ENCODE measurements around the gene ELMO2.

The ELMO2 gene

DNA sequence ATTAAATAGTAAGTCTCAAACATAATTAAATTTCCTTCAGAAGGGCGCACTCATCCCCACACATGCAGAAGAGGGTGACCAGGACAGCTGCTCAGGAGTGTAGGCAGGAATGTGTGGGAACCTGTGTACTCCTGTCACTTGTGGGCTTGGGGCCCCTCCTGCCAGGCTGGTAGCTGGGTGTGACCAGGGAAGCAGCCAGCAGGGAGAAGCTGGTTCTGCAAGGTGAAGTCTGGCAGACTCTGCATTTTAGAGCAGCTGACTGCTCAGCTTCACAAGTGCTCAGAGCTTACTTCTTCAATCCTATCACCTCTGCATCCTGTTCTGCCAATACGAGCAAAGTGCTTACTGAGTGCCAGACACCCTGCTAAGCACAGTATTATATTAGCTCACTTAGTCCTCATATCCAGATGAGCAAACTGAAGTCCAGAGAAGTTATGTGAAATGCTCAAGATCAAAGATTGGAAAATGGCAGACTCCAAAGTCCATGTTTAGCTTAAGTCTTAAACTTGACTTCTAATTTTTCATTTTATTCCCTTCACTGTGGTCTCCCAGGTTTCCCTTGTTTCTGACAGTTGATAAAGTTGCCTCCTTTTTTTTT lies 27.9 kb downstream of the ELMO2 start:
- H3K36me3 Mint-ChIP-seq (ENCODE audit: low read depth) = peaks cover 62% of the 10 kb centered on the region
- H3K27me3 Mint-ChIP-seq (ENCODE audit: low read depth) = no peaks in the 10 kb centered on the region
- no peaks in the 10 kb centered on the region for H3K9me3 Mint-ChIP-seq

DNA sequence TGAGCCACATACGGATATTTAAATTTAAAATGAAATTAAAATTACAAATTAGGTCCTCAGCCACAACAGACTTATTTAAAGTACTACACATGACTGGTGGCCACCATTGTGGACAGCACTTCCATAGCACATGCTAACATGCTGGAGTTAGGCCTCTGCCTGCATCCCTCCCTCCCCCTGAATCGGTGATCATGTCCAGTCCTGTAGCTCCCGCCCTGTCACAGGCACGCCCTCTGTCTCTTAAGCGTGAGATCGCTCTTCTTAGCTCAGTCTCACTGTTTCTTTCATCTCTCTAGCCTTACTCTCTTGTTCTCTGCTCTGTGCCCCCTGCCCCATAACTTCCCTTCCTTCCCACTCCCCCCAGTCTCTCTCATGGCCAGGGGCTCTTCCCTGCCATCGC lies 28.9 kb downstream of the ELMO2 start:
- Mint-ChIP-seq H3K4me1 (no peaks in the 10 kb centered on the region), H3K27me3 (ENCODE audit: low read depth) (no peaks in the 10 kb centered on the region), H3K36me3 (ENCODE audit: low read depth) (peaks cover 66% of the 10 kb centered on the region), H3K9me3 (no peaks in the 10 kb centered on the region), H3K27ac (no peak overlapping the region), H3K4me3 (no peak overlapping the region)
- TF ChIP-seq, protein P1, sequence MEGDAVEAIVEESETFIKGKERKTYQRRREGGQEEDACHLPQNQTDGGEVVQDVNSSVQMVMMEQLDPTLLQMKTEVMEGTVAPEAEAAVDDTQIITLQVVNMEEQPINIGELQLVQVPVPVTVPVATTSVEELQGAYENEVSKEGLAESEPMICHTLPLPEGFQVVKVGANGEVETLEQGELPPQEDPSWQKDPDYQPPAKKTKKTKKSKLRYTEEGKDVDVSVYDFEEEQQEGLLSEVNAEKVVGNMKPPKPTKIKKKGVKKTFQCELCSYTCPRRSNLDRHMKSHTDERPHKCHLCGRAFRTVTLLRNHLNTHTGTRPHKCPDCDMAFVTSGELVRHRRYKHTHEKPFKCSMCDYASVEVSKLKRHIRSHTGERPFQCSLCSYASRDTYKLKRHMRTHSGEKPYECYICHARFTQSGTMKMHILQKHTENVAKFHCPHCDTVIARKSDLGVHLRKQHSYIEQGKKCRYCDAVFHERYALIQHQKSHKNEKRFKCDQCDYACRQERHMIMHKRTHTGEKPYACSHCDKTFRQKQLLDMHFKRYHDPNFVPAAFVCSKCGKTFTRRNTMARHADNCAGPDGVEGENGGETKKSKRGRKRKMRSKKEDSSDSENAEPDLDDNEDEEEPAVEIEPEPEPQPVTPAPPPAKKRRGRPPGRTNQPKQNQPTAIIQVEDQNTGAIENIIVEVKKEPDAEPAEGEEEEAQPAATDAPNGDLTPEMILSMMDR (IDR thresholded peaks at IDR 0.05; ENCODE audit: unreplicated experiment in 3 of 3) = no peak

More for the DNA sequence above, 27.9 kb downstream of the ELMO2 start:
- TF ChIP-seq, protein P1 (IDR thresholded peaks at IDR 0.05; ENCODE audit: unreplicated experiment in 3 of 3) = no peak
- no peak overlapping the region for H3K4me3 Mint-ChIP-seq
- H3K4me1 Mint-ChIP-seq = no peaks in the 10 kb centered on the region
- H3K27ac Mint-ChIP-seq = no peak overlapping the region

DNA sequence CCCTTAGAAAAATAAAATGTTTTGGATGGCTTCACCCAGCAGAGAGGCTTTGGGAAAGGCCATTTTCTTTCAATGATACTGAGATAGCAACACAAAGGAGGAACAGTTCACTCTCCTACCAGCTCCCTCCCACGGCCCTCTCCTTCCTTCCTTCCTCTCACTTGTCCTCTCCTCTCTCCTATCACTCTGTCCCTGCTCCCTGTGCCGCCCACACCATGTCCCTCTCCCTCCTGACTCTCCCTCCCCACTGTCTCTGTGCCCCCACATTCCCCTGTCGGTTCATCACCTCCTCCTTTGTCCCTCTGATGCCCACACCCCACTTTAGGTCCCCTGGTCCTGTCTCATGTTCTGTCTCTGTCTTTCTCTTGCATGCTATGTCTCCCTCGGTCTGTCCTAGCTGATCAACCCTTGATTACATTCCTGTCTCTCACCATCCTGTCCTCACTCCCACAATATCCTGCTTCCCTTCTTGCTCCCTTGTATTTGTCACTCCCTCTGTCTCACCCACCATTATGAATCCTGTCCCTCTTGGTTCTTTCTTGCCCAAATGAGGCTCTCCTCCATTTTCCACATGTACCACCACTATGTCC lies 30.1 kb downstream of the ELMO2 start:
- Mint-ChIP-seq H3K4me1 (no peaks in the 10 kb centered on the region), H3K27me3 (ENCODE audit: low read depth) (no peaks in the 10 kb centered on the region), H3K4me3 (no peak overlapping the region), H3K36me3 (ENCODE audit: low read depth) (peaks cover 69% of the 10 kb centered on the region), H3K27ac (peak overlapping the region in 2 of 3 experiments; percentile 34 to 41), H3K9me3 (no peaks in the 10 kb centered on the region)
- TF ChIP-seq, protein P1 (IDR thresholded peaks at IDR 0.05; ENCODE audit: unreplicated experiment in 3 of 3) = no peak

DNA sequence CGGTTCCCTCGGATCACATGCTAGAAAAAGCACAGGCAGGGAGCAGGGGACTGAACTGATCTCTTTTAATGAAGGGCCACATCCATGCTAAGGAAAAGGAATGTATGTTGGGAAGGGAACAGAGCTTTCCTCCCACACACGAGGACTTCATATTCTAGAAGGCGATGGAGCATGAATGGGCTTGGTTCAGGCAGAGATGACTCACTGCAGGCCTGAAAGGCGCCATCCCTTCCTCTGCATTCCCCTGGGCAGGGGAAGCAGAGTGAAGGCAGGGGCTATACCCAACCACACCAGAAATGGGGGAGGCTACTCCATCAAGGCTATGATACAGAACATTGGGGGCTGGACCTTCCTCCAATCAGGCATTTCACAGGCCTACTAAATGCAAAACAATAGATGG lies 30.6 kb downstream of the ELMO2 start:
- Mint-ChIP-seq H3K4me1 (no peaks in the 10 kb centered on the region), H3K36me3 (ENCODE audit: low read depth) (peaks cover 71% of the 10 kb centered on the region), H3K9me3 (no peaks in the 10 kb centered on the region), H3K27me3 (ENCODE audit: low read depth) (no peaks in the 10 kb centered on the region), H3K4me3 (no peak overlapping the region), H3K27ac (no peak overlapping the region)
- TF ChIP-seq, protein P1 (IDR thresholded peaks at IDR 0.05; ENCODE audit: unreplicated experiment in 3 of 3) = no peak

DNA sequence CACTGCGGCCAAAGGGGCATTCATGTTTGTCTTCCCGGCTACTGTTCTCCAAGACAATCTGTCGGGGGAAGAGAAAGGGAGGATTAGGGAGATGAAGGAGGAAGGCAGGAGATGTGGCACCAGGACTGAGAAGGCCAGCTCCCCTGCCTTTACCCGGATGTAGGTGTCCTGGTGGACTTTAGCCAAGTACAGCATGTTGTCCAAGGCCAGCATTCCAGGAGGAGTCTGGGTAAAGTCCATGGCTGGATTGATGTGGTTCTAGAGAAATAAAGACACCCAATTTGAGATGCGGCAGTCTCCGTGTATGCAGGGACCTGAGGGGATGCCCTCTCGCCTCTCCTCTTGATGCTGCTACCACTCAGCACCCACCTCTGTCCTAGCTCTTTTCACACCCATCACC lies 32.0 kb downstream of the ELMO2 start:
- no peaks in the 10 kb centered on the region for H3K27me3 Mint-ChIP-seq (ENCODE audit: low read depth)
- TF ChIP-seq, protein P1 (IDR thresholded peaks at IDR 0.05; ENCODE audit: unreplicated experiment in 3 of 3) = no peak

DNA sequence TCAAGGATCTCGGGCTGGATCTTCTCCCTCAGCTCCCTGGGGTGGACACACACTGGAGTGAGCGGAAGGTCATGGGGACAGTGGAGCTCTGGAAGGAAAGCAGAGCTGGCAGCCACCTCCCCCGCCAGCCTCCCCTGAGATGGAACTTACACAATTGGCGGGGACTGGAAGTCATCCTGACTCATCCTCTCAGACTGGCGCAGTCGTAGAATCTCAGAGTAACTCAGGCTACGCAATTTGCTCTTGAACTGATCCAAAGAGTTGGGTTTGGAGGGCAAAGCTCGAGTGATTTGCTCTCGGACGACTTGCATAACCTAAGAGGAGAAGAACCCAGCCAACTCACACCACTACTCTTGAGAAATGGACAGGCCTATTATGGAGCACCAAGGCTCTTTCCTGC lies 34.8 kb downstream of the ELMO2 start:
- Mint-ChIP-seq H3K36me3 (ENCODE audit: low read depth) (peaks cover 88% of the 10 kb centered on the region), H3K4me3 (no peak overlapping the region), H3K9me3 (no peaks in the 10 kb centered on the region), H3K4me1 (no peaks in the 10 kb centered on the region), H3K27ac (no peak overlapping the region), H3K27me3 (ENCODE audit: low read depth) (no peaks in the 10 kb centered on the region)
- TF ChIP-seq, protein P1 (IDR thresholded peaks at IDR 0.05; ENCODE audit: unreplicated experiment in 3 of 3) = no peak

More for the DNA sequence above, 32.0 kb downstream of the ELMO2 start:
- Mint-ChIP-seq H3K4me3 (no peak overlapping the region), H3K4me1 (no peaks in the 10 kb centered on the region), H3K9me3 (no peaks in the 10 kb centered on the region), H3K36me3 (ENCODE audit: low read depth) (peaks cover 77% of the 10 kb centered on the region), H3K27ac (no peak overlapping the region)

All from nephron (organoid).